ENCODE results near the gene HSD11B2.

HSD11B2 gene

DNA sequence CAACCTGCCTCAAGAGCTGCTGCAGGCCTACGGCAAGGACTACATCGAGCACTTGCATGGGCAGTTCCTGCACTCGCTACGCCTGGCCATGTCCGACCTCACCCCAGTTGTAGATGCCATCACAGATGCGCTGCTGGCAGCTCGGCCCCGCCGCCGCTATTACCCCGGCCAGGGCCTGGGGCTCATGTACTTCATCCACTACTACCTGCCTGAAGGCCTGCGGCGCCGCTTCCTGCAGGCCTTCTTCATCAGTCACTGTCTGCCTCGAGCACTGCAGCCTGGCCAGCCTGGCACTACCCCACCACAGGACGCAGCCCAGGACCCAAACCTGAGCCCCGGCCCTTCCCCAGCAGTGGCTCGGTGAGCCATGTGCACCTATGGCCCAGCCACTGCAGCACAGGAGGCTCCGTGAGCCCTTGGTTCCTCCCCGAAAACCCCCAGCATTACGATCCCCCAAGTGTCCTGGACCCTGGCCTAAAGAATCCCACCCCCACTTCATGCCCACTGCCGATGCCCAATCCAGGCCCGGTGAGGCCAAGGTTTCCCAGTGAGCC is 5.8 kb downstream of the HSD11B2 start:
- DNase-seq = no peak

DNA sequence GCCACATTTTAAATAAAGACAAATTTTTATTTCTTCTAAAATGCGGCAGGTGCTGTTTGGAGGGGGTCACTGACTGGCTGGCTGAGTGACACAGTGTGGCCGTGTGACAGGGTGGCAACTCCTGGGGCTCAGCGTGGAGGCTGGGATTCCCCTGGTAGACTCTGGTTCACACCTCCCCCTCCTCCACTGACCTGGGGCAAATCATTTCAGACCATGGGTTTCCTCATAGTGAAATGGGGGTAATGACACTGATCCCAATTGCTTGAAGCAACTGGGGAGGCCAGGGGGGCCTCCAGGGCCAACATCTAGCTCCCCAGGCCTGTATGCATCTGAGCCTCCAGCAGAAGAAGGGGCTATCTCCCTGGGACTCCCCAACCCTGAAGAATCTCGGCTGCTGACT is 6.6 kb downstream of the HSD11B2 start:
- no peak for DNase-seq

DNA sequence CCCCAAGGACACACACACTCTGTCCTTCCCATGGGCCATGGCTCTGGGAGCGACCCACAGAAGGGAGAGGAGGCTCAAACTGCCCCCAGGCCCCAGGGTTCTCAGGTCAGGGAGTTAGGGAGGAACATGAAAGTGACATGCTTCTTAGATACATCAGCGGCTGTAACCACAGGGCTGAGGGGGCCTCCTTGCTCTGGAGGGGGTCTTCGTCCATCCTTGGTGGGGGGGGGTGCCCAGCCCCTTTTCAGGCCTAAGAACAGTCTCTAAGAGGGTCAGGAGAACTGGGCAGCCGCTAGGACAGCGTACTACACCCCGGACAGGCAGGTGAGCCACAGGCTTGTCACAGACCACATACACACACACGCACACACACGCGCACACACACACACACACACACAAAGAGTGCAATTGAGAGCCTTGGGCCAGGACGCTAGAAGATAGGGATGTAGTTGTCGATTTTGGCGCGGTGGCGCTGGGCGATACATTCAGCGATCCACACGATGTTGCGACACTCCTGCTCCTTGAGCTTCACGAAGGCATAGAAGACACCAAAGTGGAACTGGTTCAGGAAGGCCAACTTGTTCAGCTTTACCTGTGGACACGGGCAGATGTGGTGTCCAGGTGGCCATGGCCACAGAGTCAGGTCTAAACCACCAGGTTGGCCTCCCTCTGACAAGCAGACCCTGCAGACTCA is 7.3 kb downstream of the HSD11B2 start:
- no peak for DNase-seq

DNA sequence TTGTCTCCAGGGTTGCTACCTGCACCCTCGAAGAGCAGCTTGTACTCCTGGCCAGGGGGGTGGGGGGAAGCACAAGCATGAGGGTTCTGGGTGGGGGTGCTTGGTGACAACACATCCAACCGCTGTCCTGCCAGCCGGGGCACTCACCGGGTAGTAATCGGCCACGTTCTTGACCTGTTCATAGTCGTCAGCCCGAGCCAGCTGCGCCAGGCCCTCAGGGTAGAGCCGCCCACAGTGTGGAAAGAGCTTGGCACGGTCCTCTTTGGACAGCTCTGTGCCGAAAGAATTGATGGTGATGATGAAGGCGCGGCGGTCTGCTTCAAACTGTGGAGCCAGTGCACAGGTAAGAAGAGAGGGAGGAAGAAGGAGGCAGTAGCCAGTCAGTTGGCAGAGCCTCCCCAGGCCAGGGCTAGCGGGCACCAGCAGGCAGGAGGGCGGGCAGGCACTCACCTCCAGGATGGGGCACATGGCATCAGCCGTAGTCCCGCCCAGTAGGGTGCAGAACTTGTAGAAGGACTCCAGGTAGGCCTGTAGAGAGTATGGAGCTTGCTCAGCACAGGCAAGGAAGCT is 8.0 kb downstream of the HSD11B2 start:
- no peak for DNase-seq

DNA sequence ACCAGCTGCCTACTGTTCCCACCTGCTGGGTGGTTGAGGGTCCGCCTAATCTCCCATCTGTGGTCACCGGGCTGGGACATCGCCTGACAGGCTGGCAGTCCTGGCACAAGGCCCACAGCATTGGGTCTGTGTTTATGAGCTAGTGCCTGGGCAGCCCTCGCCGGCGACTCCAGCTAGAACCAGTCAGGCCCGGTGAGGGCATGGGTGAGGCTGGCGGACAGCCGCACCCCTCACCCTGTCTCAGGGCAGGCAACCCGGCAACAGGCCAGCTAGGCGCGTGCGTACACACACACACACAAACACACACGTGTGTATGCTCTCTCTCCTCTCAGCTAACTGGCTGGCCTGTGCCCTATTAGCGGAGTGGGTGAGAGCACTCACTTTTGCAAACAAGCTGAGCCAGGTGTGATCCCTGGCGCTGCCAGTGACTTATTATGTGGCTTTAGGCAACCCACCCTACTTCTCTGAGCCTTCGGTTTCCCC is 10.4 kb downstream of the HSD11B2 start:
- no peak for DNase-seq

DNA sequence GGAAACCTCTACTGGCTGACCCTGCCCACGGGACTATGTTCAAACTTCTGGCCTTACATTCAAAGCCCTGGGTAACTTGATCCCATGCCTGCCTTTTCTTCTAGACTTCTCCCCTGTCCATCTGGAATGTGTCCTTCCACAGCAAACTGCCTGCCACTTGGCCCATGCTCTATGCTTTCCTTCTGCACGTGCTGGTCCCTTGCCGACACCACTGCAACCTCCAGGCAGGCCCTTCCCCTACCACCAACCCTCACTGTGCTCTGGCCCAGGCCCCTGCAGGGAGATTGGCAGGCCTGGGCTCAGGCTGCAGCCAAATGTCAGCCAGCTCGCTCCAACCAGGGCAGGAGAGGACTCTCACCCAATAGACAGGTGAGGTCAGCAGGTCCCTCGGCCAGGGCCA is 11.0 kb downstream of the HSD11B2 start:
- no peak for DNase-seq

DNA sequence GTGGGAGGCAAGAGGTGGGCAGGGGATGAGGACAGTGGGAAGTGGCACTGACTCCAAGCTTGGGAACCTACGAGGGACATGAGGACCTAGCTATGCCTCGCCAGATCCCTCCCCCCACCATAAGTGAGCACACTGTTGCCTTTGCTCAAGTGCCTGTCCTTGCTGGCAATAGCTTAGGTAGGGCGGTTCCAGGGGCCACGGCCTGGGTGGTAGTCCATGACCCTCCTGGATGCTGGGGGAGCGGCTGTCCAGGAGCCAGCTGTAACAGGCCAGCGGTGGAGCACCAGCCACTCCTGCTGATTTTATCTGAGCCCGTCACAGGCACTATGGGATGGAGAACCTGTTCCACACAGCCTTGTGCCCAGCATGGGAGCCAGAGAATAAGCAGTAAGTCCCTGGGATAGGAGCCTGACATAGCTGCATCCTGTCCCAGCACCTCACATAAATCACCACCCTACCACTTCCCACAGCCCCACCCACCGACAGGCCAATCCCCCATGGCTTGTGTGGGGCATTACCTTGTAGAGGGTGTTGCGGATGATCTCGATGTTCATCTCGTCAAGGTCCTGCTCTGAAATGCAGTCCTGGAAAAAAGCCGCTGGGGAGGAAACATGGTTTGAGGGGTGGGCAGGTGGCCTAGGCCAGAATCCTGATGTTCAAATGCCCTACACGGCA is 11.8 kb downstream of the HSD11B2 start:
- DNase-seq = no peak

DNA sequence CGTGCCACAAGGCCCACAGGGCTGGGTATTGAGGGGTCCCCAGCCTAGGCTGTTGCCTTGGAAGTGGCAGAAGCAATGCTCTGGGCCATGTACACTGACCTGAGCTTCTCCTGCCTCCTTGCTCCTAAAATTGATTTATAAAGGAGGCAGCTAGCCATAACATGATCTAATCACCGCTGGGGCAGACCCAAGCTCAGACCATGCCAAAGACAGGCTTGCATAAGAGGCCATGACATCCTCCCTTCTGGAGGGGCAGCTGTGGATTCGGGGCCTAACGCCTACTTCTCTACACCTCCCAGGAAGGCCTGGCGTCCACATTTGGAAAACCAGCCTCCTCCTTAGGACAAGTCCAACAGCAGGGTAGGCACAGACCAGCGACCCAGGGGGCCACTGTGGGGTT is 12.3 kb downstream of the HSD11B2 start:
- DNase-seq = no peak

DNA sequence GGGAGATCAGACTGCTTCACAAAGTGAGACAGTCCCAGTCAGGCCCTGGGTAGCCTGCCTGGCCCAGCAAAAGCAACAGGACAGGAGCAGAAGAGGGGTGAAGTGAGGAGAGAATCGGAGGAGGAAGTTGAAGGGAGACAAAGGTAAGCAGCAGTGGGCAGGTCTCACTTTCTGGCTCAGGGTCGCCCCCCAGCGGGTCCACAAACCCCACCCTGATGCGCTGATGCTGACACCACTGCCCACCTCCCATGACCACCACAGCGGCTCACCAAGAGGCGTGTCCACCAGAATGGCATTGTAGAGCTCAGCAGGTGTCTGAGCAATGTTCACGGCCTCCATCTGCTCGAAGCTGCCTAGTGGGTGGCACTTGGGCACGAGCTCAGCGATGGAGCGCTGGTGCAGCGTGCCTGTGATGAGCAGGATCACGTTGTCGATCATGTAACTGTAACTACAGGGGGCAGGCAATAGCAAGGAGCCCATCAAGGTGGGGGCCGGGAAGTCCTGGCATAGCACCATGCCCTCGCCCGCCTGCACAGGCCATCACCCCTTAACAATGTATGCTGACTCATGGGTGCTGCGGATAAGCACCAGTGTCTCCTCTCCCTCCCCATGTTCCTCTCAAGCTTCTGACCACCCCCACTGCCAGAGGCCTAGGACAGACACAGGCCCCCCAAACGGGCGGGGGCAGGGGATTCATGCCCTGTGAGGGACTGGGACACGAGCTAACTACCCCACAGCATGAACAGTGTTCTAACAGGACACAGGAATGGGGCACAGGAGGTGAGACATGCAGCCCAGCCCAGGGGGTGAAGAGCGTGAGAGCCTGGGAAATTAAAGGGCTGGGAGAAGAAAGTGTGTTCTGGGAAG is 13.6 kb downstream of the HSD11B2 start:
- DNase-seq = no peak

DNA sequence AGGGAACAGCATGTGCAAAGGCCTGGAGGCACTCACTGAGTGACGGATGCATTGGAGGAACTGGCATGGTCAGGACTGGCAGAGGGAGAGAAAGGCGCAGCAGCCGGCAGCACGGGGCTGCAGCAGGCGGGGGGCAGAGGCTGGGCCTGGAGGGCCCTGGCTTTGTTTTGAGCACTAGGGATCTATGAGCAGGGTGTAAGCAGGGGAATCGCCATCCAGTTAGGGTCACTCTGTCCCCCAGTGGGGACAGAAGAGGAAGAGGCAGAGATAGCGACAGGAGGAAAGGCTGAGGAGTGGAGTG is 14.2 kb downstream of the HSD11B2 start:
- no peak for DNase-seq

DNA sequence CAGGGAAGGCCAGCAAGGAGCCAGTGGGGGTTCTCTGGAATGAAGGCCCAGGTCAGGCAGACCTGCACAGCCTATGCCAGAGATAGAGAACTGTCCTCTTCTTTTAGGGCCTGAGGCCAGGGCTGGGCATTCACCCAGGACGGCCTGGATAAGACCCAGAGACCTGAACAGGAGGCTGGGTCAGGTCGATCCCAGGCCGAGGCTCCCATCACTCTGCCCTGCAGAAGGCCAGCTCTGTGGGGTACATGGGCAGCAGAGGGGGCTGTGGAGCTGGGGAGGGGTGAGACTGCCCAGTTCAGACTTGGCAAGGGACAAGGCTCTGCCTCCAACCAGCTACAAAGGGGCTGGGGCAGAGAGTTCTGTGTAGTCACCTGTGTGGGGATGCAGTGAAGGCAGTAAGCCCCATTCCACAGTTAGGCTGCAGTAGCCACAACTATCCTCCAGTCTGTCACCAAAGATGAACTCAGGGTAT is 14.6 kb downstream of the HSD11B2 start:
- no peak for DNase-seq

DNA sequence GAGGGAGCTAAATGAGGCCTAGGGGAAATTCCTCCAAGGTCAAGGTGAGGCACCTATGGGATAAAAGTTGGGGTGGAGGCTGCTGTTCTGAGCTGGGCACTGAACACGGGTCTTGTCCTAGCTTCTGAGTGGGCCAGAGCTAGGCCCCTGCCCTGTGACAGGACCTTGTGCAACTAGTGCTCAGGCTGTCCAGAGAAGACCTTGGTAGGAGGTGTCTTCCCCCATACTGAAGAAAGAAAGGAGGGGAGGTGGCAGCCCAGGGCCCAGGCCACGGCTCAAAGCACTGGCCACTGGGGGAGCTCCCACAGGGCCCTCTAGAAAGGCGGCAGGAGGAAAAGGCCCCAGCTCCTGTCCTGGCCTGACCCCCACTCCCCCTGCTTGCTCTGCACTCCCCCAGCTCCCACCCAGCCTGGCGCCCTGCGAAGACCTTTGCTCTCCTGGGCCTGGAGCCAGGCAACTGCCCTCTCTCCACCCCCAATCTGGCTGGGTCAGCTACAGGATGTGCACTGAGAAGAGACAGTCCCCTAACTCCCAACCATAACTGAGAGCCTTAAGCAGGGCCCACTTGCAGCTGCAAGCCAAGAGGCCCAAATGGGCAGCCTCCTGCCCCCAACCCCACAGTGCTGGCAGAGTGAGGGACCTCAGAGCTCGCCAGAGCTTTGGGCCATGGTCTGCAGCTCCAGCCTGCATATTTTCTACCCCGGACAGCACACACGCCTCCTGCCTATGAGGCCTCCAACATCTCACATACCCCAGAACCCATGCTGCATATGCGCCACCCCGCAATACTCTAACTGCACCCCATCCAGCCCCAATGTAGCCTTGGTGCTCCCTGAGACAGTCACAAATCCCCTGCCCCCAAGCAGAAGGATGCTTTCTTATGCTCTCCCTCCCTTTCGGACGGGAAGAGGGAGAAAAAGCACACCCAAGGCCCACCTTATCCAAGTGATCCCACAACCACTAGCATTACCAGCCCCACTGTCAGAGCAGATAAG is 15.3 kb downstream of the HSD11B2 start:
- DNase-seq = no peak

DNA sequence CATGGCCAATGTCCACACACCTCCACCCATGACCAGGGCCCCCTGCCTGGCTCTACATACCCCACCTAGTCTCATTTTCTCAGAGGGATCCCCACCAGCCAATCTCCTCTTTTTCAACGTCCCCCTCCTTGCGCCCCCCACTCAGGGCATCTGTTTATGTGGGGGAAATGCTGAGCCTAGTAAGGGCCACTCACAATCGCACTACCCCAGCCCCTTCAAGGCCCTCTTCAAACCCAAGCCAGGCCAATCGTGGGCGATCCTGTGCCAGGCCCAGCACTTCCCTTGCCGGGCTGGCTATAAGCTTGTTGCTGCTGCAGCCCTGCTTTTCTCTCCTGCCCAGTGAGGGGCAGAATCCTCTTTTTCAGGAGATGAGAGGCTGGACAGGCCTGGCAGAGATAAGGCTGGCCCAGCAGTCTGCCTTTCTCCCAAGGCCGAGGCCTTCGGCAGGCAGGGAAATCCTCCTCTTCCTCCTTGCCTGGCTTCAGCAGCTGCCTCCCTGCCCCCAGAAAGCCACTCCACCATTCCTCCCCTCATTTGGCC is 16.1 kb downstream of the HSD11B2 start:
- DNase-seq = no peak

DNA sequence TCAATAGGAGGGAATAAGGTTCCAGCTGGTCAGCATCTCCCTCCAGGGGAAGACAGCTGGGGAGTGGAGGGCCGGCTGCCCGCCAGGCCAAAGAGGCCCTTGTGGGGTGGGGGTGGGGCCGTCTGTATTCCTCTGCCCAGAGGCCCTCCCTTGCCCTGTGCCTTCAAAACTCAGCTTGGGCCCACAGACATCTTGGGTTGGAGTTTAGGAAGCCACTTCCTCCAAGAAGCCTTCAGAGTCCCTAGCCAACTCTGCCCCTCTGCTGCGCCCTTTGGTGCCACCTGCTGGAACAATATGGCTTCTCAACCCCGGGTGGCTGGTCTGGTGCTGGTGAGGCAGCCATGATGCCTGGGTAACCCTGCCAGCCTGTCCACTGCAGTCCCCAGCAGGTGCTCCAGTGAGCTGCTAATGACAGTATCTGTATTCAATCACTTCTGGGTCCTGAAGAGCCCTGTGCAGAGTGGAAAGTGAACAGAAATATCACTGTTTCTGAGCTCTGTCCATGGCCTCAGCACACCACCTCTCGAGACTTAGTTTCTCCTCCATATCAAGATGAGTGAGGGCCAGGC is 16.7 kb downstream of the HSD11B2 start:
- no peak for DNase-seq

DNA sequence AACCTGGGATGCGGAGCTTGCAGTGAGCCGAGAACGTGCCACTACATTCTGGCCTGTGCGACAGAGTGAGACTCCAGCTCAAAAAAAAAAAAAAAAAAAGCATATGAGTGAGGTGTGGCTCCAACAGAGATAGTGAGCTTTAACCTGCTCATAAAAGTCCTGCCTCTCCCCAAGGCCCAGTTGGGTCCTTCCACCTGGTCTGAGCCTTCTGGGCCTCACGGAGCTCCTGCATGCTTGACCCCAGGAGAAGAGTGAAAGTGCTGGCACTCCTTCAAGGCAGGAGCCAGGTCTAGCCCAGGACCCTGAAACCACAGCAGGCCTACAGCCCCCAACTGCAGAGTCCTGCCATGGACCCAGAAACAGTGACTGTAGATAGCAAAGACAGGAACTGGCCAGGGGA is 17.7 kb downstream of the HSD11B2 start:
- no peak for DNase-seq

DNA sequence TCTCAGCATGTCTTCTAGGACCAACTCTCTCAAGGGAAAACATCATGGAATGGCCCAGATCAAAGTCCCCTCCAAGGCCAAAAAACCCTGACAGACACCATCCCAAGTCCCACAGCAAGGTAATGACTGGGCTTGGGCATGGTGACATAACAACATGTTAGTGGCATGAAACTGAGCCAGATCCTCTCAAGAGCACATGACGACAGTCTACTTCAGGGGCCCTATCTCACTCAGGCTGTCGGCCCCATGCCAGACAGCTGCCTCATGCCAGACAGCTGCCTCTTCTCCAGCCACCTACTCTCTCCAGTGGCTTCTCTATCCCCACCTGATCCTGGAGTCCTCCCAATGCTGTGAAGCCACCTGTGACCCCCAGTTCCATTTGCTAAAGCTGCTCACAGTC is 18.4 kb downstream of the HSD11B2 start:
- DNase-seq = no peak

DNA sequence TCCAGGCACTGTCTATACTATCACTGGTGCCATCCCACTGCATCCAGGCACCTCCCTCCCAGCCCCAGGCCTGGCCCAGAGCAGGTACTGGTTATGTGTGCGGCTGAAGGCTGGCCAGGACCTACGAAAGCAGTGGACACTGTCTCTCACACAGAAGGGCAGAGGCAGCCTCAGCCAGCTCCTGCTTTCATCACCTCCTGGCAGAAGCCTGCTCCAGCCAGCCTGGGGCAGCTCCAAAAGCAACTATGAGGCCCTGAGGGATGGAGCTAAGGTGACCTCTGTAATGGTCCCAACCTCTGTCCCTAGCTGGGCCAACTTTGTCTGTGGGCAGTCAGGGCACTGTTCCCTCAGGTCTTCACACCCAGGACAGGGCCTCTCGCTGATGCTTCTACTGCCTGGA is 18.8 kb downstream of the HSD11B2 start:
- DNase-seq = no peak

DNA sequence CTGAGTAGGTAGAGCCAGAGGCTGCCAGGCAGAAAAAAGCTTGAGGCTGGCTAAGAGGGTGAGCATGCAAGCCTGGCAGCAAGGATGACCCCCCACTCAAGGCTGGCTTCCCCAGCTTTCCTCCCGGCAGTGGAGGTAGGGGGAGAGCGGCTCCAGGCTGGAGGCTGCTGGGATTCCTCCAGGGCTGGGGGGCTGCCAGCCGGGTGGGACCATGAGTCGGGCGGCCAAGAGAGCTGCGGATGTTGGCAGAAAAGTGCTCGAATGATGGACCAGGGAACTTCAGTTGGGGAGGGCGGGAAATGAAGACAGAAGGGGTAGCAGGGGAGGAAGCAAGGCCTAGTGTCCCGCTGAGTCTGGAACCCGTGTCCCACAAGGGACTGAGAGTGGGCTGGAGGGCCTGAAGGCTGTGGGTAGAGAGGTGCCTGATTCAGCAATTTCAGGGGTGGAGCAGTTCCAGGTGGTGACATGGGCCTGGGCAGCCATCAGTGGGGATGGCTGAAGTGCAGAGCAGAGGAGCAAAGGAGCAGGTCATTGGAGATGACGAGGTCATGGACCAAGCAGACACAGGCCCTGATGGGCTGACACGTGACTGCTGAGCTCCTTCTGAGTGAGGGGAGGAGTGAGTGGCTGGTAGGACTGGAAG is 20.3 kb downstream of the HSD11B2 start:
- no peak for DNase-seq

DNA sequence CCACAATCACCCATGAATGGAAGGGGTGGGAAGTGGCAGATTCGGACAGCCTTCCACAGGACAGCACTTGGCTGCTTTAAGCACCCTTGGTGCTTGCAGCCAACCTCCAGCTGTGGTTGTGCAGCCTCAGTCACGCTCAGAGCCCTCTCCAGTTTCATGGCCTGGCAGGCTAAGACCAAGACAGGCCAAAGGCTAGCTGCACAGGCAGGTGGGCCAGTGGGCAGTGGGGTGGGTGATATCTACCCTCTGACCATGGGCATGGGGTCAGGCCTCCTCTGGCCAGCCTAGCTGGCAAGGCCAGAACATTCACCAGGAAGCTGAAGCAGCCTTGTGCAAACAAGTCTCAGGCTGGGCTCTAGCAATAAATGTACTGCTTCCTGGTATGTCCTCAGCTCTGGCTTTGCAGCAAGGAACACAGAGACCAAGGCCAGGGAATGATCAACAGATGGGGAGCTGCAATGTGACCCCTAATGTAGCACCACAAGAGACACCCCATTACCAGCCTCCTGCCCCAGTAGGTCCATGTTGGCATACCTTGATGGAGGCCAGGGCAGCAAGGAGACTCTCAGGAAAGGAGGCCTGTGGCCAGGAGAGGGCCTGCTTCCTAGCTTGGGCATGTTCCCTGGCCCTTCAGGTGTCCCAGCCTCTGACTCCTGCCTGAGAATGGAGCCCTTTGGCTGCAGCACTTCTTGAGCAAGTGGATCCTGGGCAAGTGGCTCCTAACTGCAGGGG is 20.9 kb downstream of the HSD11B2 start:
- DNase-seq = no peak

DNA sequence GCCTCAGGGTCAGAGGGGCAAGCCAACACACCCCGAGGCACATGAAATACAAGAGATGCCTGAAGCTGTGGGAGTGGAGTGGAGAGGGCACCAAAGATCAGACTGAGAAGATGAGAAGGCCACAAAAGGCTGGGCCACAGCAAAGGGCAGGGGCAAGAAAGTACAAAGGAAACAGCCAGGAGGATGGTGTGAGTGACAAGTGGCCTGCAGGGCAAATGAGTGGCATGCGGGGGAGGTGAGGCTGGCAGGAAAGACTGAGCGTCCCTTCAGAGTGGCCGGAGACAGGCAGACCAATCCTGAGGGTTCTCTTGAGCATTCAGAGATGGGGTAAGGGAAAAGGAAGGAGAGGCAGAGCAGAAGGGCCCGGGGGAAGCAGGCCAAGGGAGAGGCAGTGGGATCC is 23.2 kb downstream of the HSD11B2 start:
- DNase-seq = no peak

All from GOT3 (cell line).